Gastroesophageal sphincter (tissue), 4 donors: ENCODE results near the gene CDK14. TPM values are rescaled to one million over a fixed set of nuclear protein-coding genes. Genes with fewer than 3 reads are reported as not detected.

Experiments used
- ATAC-seq: fragments of 150-250 bp; one replicate; pipeline ENCODE4 v1.9.1; 2016; ENCODE audit warnings: mild to moderate bottlenecking, moderate library complexity
- H3K27ac ChIP-seq, 4 donors: fragments of 200-600 bp; sonication (generic) in 3 of 4; 1 replicate in 3 of 4; 2 replicates in 1 of 4; pipeline ENCODE4 v1.5.1; 2016 to 2019
- H3K27me3 ChIP-seq: fragments of 200-600 bp; sonication (generic); one replicate; pipeline ENCODE4 v1.5.1; 2019
- H3K36me3 ChIP-seq, 2 donors: fragments of 200-600 bp; sonication (generic); one replicate each; pipeline ENCODE4 v1.5.1; 2019; ENCODE audit warnings: control low read depth in 1 of 2
- H3K4me1 ChIP-seq, 3 donors: fragments of 200-600 bp; sonication (generic); 1 replicate in 2 of 3; 2 replicates in 1 of 3; pipeline ENCODE4 v1.5.1; 2016 to 2019; ENCODE audit warnings: control low read depth in 2 of 3
- H3K4me3 ChIP-seq, 2 donors: fragments of 200-600 bp; sonication (generic); one replicate each; pipeline ENCODE4 v1.5.1; 2019; ENCODE audit warnings: mild to moderate bottlenecking in 1 of 2, moderate library complexity in 1 of 2
- H3K9me3 ChIP-seq, 3 donors: fragments of 200-600 bp; sonication (generic); one replicate each; pipeline ENCODE4 v1.5.1; 2017 to 2019; ENCODE audit warnings: control low read depth in 2 of 3
- EP300 ChIP-seq: sonication (generic); formaldehyde crosslinking; IDR thresholded peaks from one replicate; pipeline ENCODE4 v1.6.1; 2017; ENCODE audit warnings: antibody characterized with exemption, mild to moderate bottlenecking
- POLR2A ChIP-seq, 2 donors: fragments of 450-650 bp; IDR thresholded peaks; one replicate each; pipeline ENCODE4 v1.6.1; 2017; ENCODE audit warnings: antibody characterized with exemption in 2 of 2, mild to moderate bottlenecking in 2 of 2, moderate library complexity in 1 of 2
- POLR2AphosphoS5 ChIP-seq: sonication (generic); formaldehyde crosslinking; IDR thresholded peaks from one replicate; pipeline ENCODE4 v1.6.1; 2017; ENCODE audit warnings: antibody characterized with exemption
- WGBS, 2 donors: methylation state at CpG; one replicate each; pipeline ENCODE4 v1.1.5; 2018; ENCODE audit warnings: low coverage in 1 of 2; 5-methylcytosine and 5-hydroxymethylcytosine counted together
- total RNA-seq, 4 donors: library from RNA; depleted of rRNA; stranded (reverse); fragments of >200 nt; gene quantifications; one replicate each; pipeline ENCODE4 v1.1.0, GENCODE V29; 2016
- TF ChIP-seq, protein P1 (sequence below), 4 experiments: fragments of 200-600 bp in 2 of 4; fragments of 450-650 bp in 2 of 4; sonication (generic) in 1 of 4; IDR thresholded peaks; one replicate each; pipeline ENCODE4 v1.5.1; 2017 to 2019; ENCODE audit warnings: antibody characterized with exemption in 4 of 4, mild to moderate bottlenecking in 2 of 4, moderate library complexity in 2 of 4

CDK14 gene
- total RNA-seq, 4 donors from 2014 or later = 14.8 to 28.7 (median 18.4) TPM

DNA sequence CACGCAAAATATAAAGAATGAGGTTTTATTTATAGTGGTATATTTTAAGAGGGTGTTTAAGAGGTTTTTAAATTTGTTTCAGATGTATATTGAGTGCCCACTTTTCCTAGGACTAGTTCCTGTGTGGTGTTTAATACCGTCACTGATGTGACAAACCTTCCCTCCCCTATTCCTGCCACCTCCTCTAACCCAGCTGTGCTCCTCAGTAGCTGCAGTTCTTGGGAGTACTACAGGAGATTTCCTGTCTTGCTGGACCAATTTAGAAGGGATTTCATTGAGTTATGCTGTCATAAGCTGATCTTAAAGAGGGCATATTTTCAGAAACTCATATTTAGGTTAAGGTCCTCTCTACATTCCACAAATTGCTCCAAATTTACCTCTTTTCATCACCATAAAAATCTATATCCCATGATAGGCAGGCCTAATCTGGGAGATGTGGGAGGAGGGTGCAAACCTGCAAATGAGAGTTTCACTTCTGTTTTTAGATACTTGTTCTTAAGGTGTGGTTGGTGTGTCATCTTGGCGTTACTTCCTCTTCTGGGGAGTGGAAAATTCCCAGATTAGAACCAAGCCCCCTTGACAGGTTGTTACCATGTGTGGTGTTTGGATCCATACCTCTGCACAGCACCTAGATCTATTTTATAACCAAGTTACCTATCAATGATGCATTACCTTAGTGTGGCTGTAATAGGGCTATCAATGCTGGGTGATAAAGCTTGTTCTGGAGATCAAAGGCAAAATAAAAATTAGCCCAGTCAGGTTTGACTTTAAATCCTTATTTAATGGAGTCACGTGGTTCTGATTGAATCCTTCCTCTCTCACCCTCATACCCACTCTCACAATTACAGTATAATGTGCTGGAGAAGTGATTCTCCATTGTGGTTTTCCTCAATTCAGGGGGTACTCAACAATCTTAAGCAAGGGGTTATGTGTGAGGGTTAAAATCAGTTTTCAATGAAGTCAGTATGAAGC lies 141.1 kb downstream of the CDK14 start:
- H3K4me1 ChIP-seq = no peaks in the 10 kb centered on the region
- H3K4me3 ChIP-seq = no peak overlapping the region
- H3K9me3 ChIP-seq = peaks cover 0 to 7% (median 0%) of the 10 kb centered on the region in 3 donors
- no peak for ATAC-seq
- TF ChIP-seq POLR2A (IDR thresholded peaks at IDR 0.05) (no peak), POLR2AphosphoS5 (no peak), EP300 (no peak)
- TF ChIP-seq, protein P1, sequence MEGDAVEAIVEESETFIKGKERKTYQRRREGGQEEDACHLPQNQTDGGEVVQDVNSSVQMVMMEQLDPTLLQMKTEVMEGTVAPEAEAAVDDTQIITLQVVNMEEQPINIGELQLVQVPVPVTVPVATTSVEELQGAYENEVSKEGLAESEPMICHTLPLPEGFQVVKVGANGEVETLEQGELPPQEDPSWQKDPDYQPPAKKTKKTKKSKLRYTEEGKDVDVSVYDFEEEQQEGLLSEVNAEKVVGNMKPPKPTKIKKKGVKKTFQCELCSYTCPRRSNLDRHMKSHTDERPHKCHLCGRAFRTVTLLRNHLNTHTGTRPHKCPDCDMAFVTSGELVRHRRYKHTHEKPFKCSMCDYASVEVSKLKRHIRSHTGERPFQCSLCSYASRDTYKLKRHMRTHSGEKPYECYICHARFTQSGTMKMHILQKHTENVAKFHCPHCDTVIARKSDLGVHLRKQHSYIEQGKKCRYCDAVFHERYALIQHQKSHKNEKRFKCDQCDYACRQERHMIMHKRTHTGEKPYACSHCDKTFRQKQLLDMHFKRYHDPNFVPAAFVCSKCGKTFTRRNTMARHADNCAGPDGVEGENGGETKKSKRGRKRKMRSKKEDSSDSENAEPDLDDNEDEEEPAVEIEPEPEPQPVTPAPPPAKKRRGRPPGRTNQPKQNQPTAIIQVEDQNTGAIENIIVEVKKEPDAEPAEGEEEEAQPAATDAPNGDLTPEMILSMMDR (IDR thresholded peaks at IDR 0.05) = no peak
- no peak overlapping the region for H3K27ac ChIP-seq
- no peaks in the 10 kb centered on the region for H3K27me3 ChIP-seq
- H3K36me3 ChIP-seq = peaks cover 0 to 10% of the 10 kb centered on the region in 2 donors
- 79 to 94% methylated on average over 3 to 4 of the region's 4 CpGs for WGBS, 2 donors

DNA sequence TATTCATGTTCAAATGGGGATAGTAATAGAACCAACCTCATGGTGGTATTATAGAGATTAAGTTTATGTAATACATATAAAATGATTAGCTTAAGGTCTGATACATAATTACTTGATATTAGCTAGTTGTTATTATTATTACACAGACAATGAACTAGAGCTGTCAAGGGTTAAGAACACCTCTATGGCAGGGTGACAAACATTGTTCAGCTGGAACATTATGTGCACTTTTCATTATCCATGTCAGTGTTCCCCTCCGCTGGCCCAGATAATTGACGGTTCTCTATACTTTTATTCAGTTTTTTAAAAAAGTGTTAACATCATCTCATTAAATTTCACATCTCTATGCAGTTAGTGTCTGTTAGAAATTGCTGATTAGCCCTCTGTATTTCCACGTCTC lies 142.1 kb downstream of the CDK14 start:
- WGBS, 2 donors = 90 to 92% methylated on average over 2 to 3 of the region's 3 CpGs
- Histone ChIP-seq H3K36me3 (peaks cover 0 to 10% of the 10 kb centered on the region in 2 donors), H3K4me1 (no peaks in the 10 kb centered on the region), H3K27ac (no peak overlapping the region), H3K27me3 (no peaks in the 10 kb centered on the region), H3K4me3 (no peak overlapping the region), H3K9me3 (peaks cover 0 to 7% (median 0%) of the 10 kb centered on the region in 3 donors)
- ATAC-seq = no peak
- TF ChIP-seq EP300 (no peak), POLR2A (IDR thresholded peaks at IDR 0.05) (no peak), POLR2AphosphoS5 (no peak)
- TF ChIP-seq, protein P1 (IDR thresholded peaks at IDR 0.05) = no peak

DNA sequence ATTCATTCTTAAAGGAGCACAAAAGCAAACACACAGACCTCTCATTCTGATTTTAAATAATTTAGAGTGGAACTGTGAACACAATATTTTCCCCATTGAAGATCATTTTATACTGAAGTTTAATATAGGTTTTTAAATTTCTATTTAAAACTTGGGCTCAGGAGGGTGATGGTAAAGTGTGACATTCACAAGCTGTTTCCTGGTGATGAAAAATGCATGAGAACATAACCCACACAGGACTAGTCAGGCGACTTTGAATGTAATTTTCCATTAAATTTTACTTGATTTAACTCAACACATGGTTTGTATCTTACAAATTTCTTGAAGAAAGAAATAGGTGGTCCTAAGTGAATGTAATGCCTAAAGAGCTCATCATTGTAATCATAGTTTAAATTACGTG lies 143.6 kb downstream of the CDK14 start:
- Histone ChIP-seq H3K36me3 (peaks cover 0 to 10% of the 10 kb centered on the region in 2 donors), H3K9me3 (no peaks in the 10 kb centered on the region), H3K27me3 (no peaks in the 10 kb centered on the region), H3K4me3 (no peak overlapping the region), H3K4me1 (no peaks in the 10 kb centered on the region), H3K27ac (no peak overlapping the region)
- 64 to 69% methylated on average over 2 of the region's 2 CpGs for WGBS, 2 donors
- ATAC-seq = no peak
- no peak for TF ChIP-seq POLR2A (IDR thresholded peaks at IDR 0.05)
- TF ChIP-seq POLR2AphosphoS5 = no peak
- TF ChIP-seq, protein P1 (IDR thresholded peaks at IDR 0.05) = no peak
- TF ChIP-seq EP300 = no peak

DNA sequence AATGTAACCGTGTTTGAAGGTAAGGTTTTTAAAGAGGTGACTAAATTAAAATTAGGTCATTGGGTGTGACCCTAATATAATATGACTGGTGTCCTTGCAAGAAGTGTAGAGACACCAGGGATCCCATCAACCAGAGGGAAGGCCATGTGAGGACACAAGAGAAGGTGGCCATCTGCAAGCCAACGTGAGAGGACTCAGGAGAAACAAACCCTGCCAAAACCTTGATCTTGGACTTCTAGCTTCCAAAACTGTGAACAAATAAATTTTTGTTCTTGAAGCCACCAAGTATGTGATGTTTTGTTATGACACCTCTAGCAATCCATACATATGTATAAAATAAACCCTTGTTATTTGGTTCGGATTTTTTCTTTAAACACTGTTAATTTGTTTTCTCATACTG lies 144.3 kb downstream of the CDK14 start:
- no peak overlapping the region for H3K27ac ChIP-seq
- H3K4me1 ChIP-seq = no peaks in the 10 kb centered on the region
- WGBS, 2 donors = 69 to 91% methylated on average over 3 of the region's 3 CpGs
- H3K27me3 ChIP-seq = no peaks in the 10 kb centered on the region
- H3K4me3 ChIP-seq = no peak overlapping the region
- no peak for TF ChIP-seq POLR2A (IDR thresholded peaks at IDR 0.05)
- TF ChIP-seq EP300 = no peak
- TF ChIP-seq POLR2AphosphoS5 = no peak
- TF ChIP-seq, protein P1 (IDR thresholded peaks at IDR 0.05) = no peak
- no peak for ATAC-seq
- peaks cover 0 to 5% of the 10 kb centered on the region in 2 donors for H3K36me3 ChIP-seq
- no peaks in the 10 kb centered on the region for H3K9me3 ChIP-seq

DNA sequence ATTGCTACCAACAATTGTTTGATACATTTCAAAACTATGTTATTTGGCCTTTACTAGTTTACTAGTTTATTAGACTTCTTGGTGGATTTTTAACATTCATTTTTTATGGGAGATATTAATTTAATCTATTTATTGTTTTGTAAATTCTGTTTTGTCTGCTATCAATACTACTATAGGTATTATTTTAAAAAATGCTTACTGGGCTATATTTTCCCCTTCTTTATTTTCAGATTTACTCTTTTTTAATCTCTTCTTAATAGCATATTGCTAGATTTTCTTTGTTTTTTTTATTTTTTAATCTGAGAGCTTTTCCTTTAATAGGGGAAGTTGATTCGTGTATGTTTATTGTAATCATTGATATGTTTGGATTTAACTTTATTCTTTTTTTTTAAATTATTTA lies 147.5 kb downstream of the CDK14 start:
- no peaks in the 10 kb centered on the region for H3K27me3 ChIP-seq

More for the DNA sequence above, 147.5 kb downstream of the CDK14 start:
- Histone ChIP-seq H3K27ac (no peak overlapping the region), H3K36me3 (no peaks in the 10 kb centered on the region), H3K4me3 (no peak overlapping the region), H3K4me1 (no peaks in the 10 kb centered on the region), H3K9me3 (no peaks in the 10 kb centered on the region)
- TF ChIP-seq POLR2AphosphoS5 = no peak
- TF ChIP-seq, protein P1 (IDR thresholded peaks at IDR 0.05) = no peak
- TF ChIP-seq EP300 = no peak
- no peak for TF ChIP-seq POLR2A (IDR thresholded peaks at IDR 0.05)
- 0% methylated on average over 1 of the region's 1 CpG for WGBS, 2 donors
- ATAC-seq = no peak
